Stimulated activated naive CD8-positive, alpha-beta T cell treated with anti-CD3 and anti-CD28 coated beads, Interleukin-15, Interleukin-2, amounts not matched to agents 100 U/mL and 50 U/mL, for 24 hours (primary cell): ENCODE measurements around the gene INSIG2.

ENCODE experiments used
- ATAC-seq: fragments of 150-1000 bp; cut with Tn5 transposase; one replicate; pipeline ENCODE4 v1.10.0; 2021
- DNase-seq: peaks from one replicate; pipeline ENCODE4 v3.0.0; 2021

INSIG2 gene

DNA sequence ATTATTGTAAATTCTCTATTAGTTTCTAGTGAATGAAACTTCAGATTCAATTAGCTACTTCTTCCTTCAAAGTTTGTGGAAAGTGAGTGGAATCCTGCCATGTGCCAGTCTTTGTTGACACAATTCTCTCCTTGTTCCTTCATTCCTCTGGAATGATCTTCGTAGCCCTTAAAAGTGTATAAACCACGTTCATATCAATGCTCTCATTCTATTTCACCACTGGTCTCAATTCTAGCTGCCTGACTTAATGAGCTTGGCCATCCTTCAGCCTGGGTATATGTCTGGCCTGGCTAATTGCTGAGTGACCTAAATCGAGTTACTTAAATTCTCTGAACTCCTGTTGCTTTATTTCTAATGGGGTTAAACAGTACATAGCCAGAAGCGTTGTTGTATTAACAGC, 43.5 kb downstream of the INSIG2 start:
- DNase-seq, result no peak
- ATAC-seq, result no peak

DNA sequence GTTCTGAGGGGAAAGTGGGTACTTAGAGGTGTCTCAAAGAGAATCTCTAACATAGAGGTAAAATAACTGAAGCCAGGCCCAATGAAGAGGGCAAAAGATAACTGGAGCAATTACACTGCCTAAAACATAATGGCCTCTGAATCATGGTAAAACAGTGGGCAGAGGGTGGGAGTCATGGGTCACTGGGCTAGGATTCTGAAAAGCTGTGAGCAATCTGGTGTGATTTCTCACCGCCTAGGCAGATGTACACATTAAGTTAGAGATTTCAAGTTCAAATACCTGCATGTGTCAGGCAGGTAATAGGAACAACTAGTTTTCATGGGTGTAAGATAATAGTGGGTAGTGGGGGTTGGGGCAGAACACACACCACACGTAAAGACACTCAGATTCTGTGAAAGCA, 45.6 kb downstream of the INSIG2 start:
- no peak for ATAC-seq
- no peak for DNase-seq

DNA sequence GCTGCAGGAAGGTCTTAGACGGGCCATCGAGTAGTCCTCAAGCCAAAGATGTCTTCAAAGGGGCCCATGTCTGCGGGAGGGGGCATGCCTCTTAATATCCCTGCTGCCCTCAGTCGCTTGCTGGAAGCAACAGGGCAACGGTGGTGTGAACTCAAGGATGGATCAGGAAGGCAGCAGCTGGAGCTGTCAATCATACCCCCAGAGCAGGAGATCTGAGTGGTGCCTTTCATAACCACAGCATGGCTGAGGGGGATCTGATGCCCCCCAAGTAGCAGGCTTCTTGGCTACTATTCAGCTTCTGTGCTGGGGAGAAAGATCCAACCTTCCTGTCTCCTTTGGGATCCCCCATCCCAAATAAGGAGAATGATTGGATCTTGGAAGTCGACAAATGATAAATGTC, 46.4 kb downstream of the INSIG2 start:
- ATAC-seq (no peak), DNase-seq (no peak)

DNA sequence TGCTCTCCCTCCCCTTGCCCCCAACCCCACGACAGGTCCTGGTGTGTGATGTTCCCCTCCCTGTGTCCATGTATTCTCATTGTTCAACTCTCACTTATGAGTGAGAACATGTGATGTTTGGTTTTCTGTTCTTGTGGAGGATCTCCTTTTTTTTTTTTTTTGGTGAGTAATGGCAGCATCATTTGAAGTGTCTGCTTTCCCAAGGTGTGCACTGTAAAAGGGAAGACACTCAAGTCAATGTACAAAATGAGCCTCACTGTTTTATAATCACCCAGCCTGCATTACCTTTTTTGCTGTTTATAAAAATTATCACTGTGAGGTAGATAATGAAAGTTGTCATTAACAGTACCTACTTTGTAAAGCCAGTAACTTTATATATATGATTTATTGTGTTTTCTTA, 56.9 kb downstream of the INSIG2 start:
- no peak for DNase-seq
- no peak for ATAC-seq

DNA sequence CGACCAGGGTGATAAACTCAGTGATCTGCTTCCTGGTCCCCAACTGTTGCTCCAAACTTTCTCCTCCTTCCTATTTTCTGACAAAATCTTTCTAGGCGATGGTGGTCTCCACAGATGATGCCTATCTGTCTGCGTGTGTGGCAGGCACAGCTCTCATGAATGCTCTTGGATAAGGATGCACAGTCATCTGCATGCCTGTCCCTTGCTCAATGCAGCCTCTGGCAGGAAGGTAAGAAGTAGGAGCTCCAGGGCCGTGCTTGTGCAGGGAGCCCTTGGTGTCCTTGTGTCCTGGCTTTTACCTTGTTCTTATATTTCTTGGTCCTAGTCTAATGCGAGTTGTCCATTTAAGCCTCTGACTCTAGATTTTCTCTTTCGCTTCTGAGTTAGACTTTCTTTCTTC, 57.5 kb downstream of the INSIG2 start:
- ATAC-seq, result no peak
- DNase-seq, result no peak

DNA sequence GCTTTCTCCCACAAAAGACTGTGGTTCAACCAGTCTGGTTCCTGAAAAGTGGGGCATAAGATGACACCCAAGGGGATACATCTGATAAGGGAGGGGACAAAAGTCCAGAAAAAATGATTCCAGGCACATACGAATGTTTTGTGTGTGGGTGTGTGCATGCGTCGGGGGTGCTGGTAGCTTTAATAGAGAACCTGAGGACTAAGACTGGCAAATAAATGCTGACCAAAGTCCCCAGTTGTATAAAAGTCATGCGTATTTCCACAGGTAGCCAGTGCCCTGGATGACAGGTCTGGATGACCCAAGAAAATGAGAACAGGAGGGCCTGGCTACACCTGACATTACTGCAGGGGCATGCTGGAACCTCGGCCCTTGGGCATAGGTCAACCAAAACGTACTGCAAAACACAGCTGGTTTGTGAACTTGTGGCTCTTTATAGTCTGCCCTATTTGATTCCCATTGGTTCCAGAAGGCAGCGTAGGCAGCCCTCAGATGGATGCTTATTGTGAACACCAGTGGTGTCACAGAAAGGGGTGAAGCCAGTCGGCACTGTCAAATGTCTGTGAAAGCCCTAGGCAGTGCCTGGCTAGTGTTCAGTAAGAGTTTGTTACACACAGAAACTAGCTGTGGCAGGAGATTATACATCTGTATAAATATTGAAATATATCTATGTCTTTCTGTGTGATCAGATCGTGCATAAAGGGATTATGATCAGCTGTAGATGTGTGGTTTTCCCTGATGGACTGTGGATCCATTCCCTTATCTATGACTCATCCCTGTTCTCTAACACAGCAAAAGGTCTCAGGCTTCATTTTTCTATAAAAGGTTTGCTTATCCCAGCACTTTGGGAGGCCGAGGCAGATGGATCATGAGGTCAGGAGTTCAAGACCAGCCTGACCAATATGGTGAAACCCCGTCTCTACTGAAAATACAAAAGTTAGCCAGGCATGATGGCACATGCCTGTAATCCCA, 58.3 kb downstream of the INSIG2 start:
- DNase-seq (no peak), ATAC-seq (no peak)

DNA sequence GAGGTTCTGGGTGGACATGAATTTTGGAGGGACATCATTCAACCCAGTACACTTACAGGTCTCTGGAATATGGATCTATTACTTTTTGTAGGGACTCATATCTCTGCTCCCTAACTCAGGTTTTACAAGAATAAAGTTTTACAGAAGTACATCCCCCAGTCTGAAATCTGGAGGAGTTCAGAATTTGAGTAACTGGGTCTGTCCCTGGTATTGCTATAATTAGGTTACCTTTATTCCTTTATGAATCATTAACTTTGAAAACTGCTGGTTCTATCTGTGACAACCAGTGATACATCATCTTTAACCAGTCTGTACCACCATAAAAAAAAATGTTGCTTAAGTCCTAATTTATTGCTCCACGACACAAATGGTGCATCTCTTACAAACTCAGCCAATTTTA, 59.9 kb downstream of the INSIG2 start:
- ATAC-seq (peak; percentile 65), DNase-seq (no peak)

DNA sequence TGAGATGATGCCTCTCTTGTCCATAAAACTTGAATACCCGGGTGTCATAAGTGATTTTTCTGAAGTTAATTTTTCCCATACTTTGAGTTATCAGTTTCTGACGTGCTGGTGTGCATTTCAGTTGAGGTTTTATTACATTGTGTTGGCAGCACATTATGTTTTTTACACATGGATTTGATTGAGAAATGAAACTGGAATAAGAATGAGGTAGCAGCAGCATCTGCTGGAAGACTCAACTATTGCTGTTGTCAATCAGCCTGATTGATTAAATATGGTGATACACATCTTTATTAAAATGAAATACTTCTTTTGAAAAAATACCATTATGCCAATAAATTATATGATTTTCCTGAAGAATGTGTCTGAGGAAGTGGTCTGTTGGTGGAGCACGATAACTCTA, 60.5 kb downstream of the INSIG2 start:
- no peak for DNase-seq

DNA sequence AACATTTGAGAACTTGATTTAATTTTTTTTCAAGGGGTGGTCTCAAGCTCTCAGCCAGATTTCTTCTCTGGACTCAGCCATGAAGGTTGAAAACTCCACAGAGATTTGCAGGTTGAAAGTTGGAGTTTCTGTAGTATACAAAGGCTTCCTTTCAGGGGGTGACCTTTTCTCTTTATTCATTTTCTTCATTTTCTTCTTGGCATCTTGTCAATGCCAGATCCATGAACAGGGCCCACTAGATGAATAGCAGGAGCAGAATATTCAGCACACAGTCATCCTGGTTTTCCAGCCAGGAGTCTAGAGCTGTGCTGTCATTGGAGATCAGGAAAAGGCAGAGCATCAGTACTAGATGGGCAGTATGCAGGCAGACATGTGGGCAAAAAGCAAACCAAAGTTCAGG, 62.0 kb downstream of the INSIG2 start:
- ATAC-seq (no peak), DNase-seq (no peak)

More for the DNA sequence above, 60.5 kb downstream of the INSIG2 start:
- ATAC-seq, result no peak

DNA sequence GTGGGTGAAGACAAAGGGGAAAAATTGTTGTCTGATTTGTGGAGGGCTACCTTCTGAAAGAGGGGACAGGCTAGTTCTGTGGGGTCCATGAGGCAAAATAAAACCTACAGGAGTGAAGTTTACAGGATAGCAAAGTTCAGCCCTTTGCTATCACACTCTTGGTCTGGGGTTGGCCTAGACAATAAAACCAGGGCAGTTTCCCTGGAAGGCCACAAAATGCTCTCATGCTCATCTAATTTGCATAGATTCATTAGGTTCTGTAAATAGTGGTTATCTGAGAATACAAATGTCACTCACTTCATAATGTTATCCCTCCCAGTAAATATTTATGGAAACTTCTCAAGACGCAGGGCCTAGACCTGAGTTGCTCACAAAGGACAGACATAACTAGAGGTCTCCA, 63.6 kb downstream of the INSIG2 start:
- ATAC-seq (no peak), DNase-seq (no peak)

DNA sequence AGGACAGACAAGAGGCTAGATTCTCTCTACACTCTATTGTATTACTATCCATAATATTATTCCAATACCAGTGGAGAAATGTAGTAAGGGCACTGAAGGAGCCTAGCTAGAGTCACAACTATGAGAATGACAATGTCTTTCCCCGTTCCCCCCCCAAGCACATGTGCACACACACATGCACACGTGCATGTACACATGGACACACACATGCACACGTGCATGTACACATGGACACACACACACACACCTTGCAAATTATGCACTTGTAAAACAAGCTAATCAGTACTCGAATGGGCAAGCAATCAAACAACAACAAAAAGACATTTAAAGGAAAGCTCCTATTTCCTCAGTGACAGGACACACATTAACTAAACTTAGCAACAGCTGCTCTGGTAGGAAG, 65.2 kb downstream of the INSIG2 start:
- ATAC-seq (no peak), DNase-seq (no peak)

DNA sequence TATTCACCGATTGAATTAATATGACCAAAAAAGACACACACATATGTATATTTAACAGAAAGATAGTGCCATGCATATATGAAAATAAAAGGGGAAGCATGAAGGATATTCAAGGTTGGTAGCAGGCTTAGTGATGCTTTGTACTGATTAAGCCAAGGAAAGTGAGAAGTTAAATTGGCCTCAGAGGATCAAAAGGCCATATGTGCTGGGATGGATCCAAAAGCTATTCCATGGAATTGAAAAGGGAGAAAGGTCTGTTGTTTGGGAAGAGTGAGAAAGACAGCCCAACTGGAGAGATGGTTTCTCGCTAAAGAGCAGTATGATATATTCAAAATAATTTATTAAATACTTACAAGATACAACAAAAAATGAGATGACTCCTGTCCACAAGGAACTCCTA, 65.9 kb downstream of the INSIG2 start:
- ATAC-seq (no peak), DNase-seq (no peak)
